Endothelial cell of umbilical vein (primary cell): Measurements from ENCODE around the gene ADAM30. TPM values are rescaled to one million over a fixed set of nuclear protein-coding genes. Genes with fewer than 3 reads are reported as not detected.

ENCODE experiments used
- BruUV-seq: library from RNA; stranded (reverse); fragments of 400-500 nt; replicated peaks from 2 replicates; lab custom pipeline; 2021; lab: Mats Ljungman, UMichigan
- CTCF ChIA-PET: fragments of 300-600, 350-600 bp; sonication (Branson Sonifier 250); formaldehyde crosslinking; loops from one replicate; lab custom pipeline; 2021; ENCODE audit warnings: antibody characterized with exemption, inconsistent platforms; lab: Charles Lee
- POLR2A ChIA-PET: fragments of 300-600, 350-600 bp; sonication (Branson Sonifier 250); formaldehyde crosslinking; loops from one replicate; lab custom pipeline; 2021; ENCODE audit warnings: antibody characterized with exemption, inconsistent platforms; lab: Charles Lee
- DNase-seq: peaks from one replicate; pipeline ENCODE4 v3.0.0-alpha.2; 2011; ENCODE audit warnings: low read depth, low spot score
- FAIRE-seq: peaks from 2 replicates; lab custom pipeline; 2011; peaks lifted over from hg19 to GRCh38; lab: Jason Lieb, UNC
- H2AFZ ChIP-seq: 2 replicates; pipeline ENCODE4 v1.6.0; 2012; ENCODE audit warnings: low read depth, low read length, control low read depth, inconsistent platforms
- H3K27ac ChIP-seq: 2 replicates; pipeline ENCODE4 v1.5.1; 2011; ENCODE audit warnings: low read depth, mild to moderate bottlenecking, control low read depth, low read length, moderate library complexity; ENCODE audit not compliant: insufficient read depth
- H3K27me3 ChIP-seq, 2 experiments: 2 replicates each; pipeline versions ENCODE4 v1.6.0 to v1.6.1; 2011; ENCODE audit warnings: low read length in 2 of 2, mixed read lengths in 1 of 2; ENCODE audit not compliant: control insufficient read depth in 2 of 2, insufficient read depth in 2 of 2
- H3K36me3 ChIP-seq, 2 experiments: 2 replicates in 1 of 2; 3 replicates in 1 of 2; pipeline ENCODE4 v1.5.1; 2011; ENCODE audit warnings: low read length in 2 of 2, mild to moderate bottlenecking in 1 of 2, moderate library complexity in 1 of 2; ENCODE audit not compliant: control insufficient read depth in 2 of 2, insufficient read depth in 2 of 2; ENCODE audit errors: extremely low read depth in 1 of 2
- H3K4me1 ChIP-seq: 3 replicates; pipeline ENCODE4 v1.5.1; 2011; ENCODE audit warnings: mild to moderate bottlenecking, low read length; ENCODE audit not compliant: control insufficient read depth, insufficient read depth; ENCODE audit errors: extremely low read depth
- H3K4me2 ChIP-seq: 2 replicates; pipeline ENCODE4 v1.6.1; 2011; ENCODE audit warnings: low read length, control low read depth, mixed read lengths; ENCODE audit not compliant: insufficient read depth
- H3K4me3 ChIP-seq, 3 experiments: fragments of 200-600 bp in 1 of 3; sonication (generic), shearing (Covaris generic) in 1 of 3; replicated peaks in 1 of 3; 2 replicates each; pipeline ENCODE4 v1.5.1; 2011 to 2016; ENCODE audit warnings: control low read depth in 3 of 3, low read length in 3 of 3, mild to moderate bottlenecking in 2 of 3, inconsistent platforms in 1 of 3, low read depth in 1 of 3, moderate library complexity in 1 of 3; ENCODE audit not compliant: insufficient read depth in 1 of 3
- H3K79me2 ChIP-seq: 2 replicates; pipeline ENCODE4 v1.6.0; 2012; ENCODE audit warnings: low read length, inconsistent platforms; ENCODE audit not compliant: control insufficient read depth, insufficient read depth
- H3K9ac ChIP-seq: replicated peaks from 2 replicates; pipeline ENCODE3; 2011; ENCODE audit warnings: low read length, control low read depth; ENCODE audit not compliant: insufficient read depth; ENCODE audit errors: extremely low read depth
- H3K9me1 ChIP-seq: replicated peaks from 3 replicates; pipeline ENCODE4 v1.6.0; 2011; ENCODE audit warnings: mild to moderate bottlenecking, low read length; ENCODE audit not compliant: control insufficient read depth, insufficient read depth; ENCODE audit errors: extremely low read depth
- H3K9me3 ChIP-seq: replicated peaks from 2 replicates; pipeline ENCODE4 v1.5.1; 2012; ENCODE audit warnings: low read length, inconsistent platforms; ENCODE audit not compliant: control insufficient read depth, insufficient read depth
- H4K20me1 ChIP-seq: replicated peaks from 2 replicates; pipeline ENCODE3; 2011; ENCODE audit warnings: mild to moderate bottlenecking, low read length; ENCODE audit not compliant: control insufficient read depth, insufficient read depth; ENCODE audit errors: extremely low read depth
- EZH2 ChIP-seq: IDR thresholded peaks from 2 replicates; pipeline ENCODE4 v1.6.1; 2012; ENCODE audit warnings: borderline replicate concordance, low read depth, mild to moderate bottlenecking, moderate library complexity, low read length, inconsistent platforms; ENCODE audit not compliant: severe bottlenecking
- FOS ChIP-seq: IDR thresholded peaks from 2 replicates; pipeline ENCODE4 v1.6.1; 2011; ENCODE audit warnings: mild to moderate bottlenecking, low read length, moderate library complexity, borderline replicate concordance; ENCODE audit not compliant: insufficient read depth
- GATA2 ChIP-seq: IDR thresholded peaks from 2 replicates; pipeline ENCODE4 v1.7.0; 2011; ENCODE audit warnings: low read depth, mild to moderate bottlenecking, moderate library complexity, mixed read lengths, low read length; ENCODE audit not compliant: insufficient read length, insufficient read depth
- JUN ChIP-seq: IDR thresholded peaks from 2 replicates; pipeline ENCODE4 v1.6.1; 2011; ENCODE audit warnings: borderline replicate concordance, low read depth; ENCODE audit not compliant: insufficient read length, insufficient read depth
- MYC ChIP-seq: IDR thresholded peaks from one replicate; pipeline ENCODE4 v1.6.1; 2011; ENCODE audit warnings: mild to moderate bottlenecking, low read depth, low read length
- POLR2A ChIP-seq: IDR thresholded peaks from 2 replicates; pipeline ENCODE4 v1.6.1; 2012; ENCODE audit warnings: low read depth, mild to moderate bottlenecking, control low read depth, low read length
- POLR2AphosphoS5 ChIP-seq: IDR thresholded peaks from 2 replicates; pipeline ENCODE4 v1.6.1; 2012; ENCODE audit warnings: low read depth, mild to moderate bottlenecking, control low read depth, low read length, moderate library complexity; ENCODE audit not compliant: insufficient read depth
- dilution Hi-C: fragments of 300-500 bp; cut with MboI; formaldehyde crosslinking; loops from one replicate; pipeline ENCODE4 v1.15.0; 2019; ENCODE audit warnings: low sequenced_read_pairs; ENCODE audit not compliant: extremely low pct_ligation_motif_present
- intact Hi-C: fragments of 100-400 bp; cut with micrococcal nuclease; formaldehyde crosslinking; loops from one replicate; pipeline ENCODE4 v1.10.0; 2022
- polyA plus RNA-seq, 4 experiments: library from polyadenylated mRNA; depleted of rRNA in 3 of 4; stranded (reverse) in 3 of 4; unstranded in 1 of 4; fragments of >200 nt; gene quantifications; 2 replicates each; pipeline versions ENCODE4 v1.2.1 to v1.2.3, GENCODE V29; 2011 to 2012; ENCODE audit warnings: missing spikeins in 1 of 4
- total RNA-seq: library from RNA; stranded (reverse); gene quantifications from 2 replicates; pipeline ENCODE4 v1.2.3, GENCODE V29; 2021
- TF ChIP-seq, protein P1 (sequence below), 2 donors: IDR thresholded peaks; 1 replicate in 1 of 2; 2 replicates in 1 of 2; pipeline ENCODE4 v1.5.1; 2011; ENCODE audit warnings: low read length in 2 of 2, mild to moderate bottlenecking in 2 of 2, moderate library complexity in 2 of 2, control low read depth in 1 of 2, inconsistent platforms in 1 of 2, low read depth in 1 of 2; ENCODE audit not compliant: insufficient read depth in 1 of 2; ENCODE audit errors: extremely low read depth in 1 of 2
- TF ChIP-seq, protein P2 (sequence below): IDR thresholded peaks from 2 replicates; pipeline ENCODE4 v1.6.1; 2011; ENCODE audit not compliant: insufficient read depth, insufficient read length

Gene ADAM30
- total and polyA plus RNA-seq, 2 donors (not counting 3 experiments of a cell fraction or from before 2014, with no cell fraction given): not detected

DNA sequence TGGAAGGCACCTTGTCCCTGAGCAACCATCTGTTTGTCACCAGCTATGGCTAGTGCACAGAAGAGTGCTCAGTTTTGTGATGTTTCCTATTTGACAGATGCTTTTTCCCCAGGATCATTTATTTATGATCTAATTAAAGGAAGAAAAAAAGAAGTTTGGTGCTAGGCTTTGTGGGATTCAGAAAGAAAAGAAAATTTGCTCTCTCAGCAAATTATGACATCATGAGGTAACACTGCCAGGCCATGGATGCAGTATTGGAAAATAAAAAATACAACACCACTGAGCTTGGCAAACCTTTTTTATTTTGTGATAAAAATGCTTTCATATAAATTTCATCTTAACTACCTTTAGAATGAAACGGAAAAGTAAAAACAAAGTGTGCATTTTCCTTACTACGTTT lies 15.5 kb upstream of the ADAM30 start:
- intact Hi-C loops: no loop called here
- Histone ChIP-seq H3K4me1 (no peaks in the 10 kb centered on the region), H3K27ac (no peak overlapping the region), H3K9me3 (no peaks in the 10 kb centered on the region), H3K27me3 (no peaks in the 10 kb centered on the region), H3K4me2 (no peak overlapping the region), H3K4me3 (no peak overlapping the region), H2AFZ (no peak overlapping the region), H3K36me3 (peaks cover 14% of the 10 kb centered on the region in 2 experiments), H3K79me2 (no peaks in the 10 kb centered on the region), H3K9ac (no peak overlapping the region), H4K20me1 (no peaks in the 10 kb centered on the region), H3K9me1 (no peaks in the 10 kb centered on the region)
- dilution Hi-C loops: no loop called here
- TF ChIP-seq GATA2: no peak
- TF ChIP-seq EZH2: no peak
- TF ChIP-seq, protein P1, sequence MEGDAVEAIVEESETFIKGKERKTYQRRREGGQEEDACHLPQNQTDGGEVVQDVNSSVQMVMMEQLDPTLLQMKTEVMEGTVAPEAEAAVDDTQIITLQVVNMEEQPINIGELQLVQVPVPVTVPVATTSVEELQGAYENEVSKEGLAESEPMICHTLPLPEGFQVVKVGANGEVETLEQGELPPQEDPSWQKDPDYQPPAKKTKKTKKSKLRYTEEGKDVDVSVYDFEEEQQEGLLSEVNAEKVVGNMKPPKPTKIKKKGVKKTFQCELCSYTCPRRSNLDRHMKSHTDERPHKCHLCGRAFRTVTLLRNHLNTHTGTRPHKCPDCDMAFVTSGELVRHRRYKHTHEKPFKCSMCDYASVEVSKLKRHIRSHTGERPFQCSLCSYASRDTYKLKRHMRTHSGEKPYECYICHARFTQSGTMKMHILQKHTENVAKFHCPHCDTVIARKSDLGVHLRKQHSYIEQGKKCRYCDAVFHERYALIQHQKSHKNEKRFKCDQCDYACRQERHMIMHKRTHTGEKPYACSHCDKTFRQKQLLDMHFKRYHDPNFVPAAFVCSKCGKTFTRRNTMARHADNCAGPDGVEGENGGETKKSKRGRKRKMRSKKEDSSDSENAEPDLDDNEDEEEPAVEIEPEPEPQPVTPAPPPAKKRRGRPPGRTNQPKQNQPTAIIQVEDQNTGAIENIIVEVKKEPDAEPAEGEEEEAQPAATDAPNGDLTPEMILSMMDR (IDR thresholded peaks at IDR 0.05; ENCODE audit: extremely low read depth in 1 of 2, insufficient read depth in 1 of 2, low read depth in 1 of 2, low read length in 2 of 2): no peak
- TF ChIP-seq, protein P2, sequence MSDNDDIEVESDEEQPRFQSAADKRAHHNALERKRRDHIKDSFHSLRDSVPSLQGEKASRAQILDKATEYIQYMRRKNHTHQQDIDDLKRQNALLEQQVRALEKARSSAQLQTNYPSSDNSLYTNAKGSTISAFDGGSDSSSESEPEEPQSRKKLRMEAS: no peak
- TF ChIP-seq FOS: no peak
- no peak for TF ChIP-seq POLR2A
- no peak for TF ChIP-seq MYC
- no peak for TF ChIP-seq POLR2AphosphoS5
- TF ChIP-seq JUN: no peak
- FAIRE-seq (no peak), DNase-seq (no peak)
- POLR2A ChIA-PET: no interaction called here
- CTCF ChIA-PET: no interaction called here
- no TSS peak for BruUV-seq
